PC-9 (cell line): ENCODE measurements around the gene CTNND2. TPM values are rescaled to one million over a fixed set of nuclear protein-coding genes. Genes with fewer than 3 reads are reported as not detected.

Experiments used
- BruUV-seq: library from RNA; stranded (reverse); fragments of 400-500 nt; replicated peaks from 2 replicates; lab custom pipeline; 2021; lab: Mats Ljungman, UMichigan
- CTCF ChIA-PET: fragments of 300-600 bp; sonication (Branson Sonifier 250); formaldehyde crosslinking; loops from one replicate; lab custom pipeline; 2022; ENCODE audit warnings: antibody characterized with exemption; lab: Charles Lee
- POLR2A ChIA-PET: fragments of 300-600 bp; sonication (Branson Sonifier 250); formaldehyde crosslinking; loops from one replicate; lab custom pipeline; 2022; ENCODE audit warnings: antibody characterized with exemption; ENCODE audit not compliant: unreplicated experiment; lab: Charles Lee
- DNase-seq, 2 experiments: peaks; one replicate each; pipeline versions ENCODE4 v3.0.0 to v3.0.0-alpha.2; 2015 to 2022; ENCODE audit warnings: mixed read lengths in 1 of 2
- H2AFZ ChIP-seq: fragments of 200-600 bp; sonication (generic); 2 replicates; pipeline ENCODE4 v1.8.1; 2017; ENCODE audit warnings: antibody characterized with exemption
- H3F3A ChIP-seq: fragments of 200-600 bp; sonication (generic); 2 replicates; pipeline ENCODE4 v1.8.1; 2017; ENCODE audit warnings: antibody characterized with exemption, mild to moderate bottlenecking, low read depth; ENCODE audit not compliant: insufficient read depth
- H3K27ac ChIP-seq: fragments of 200-600 bp; sonication (generic); 2 replicates; pipeline ENCODE4 v1.6.1; 2016; ENCODE audit warnings: mixed run types
- H3K27me3 ChIP-seq: fragments of 200-600 bp; sonication (generic); 2 replicates; pipeline ENCODE4 v1.6.1; 2016; ENCODE audit warnings: low read depth, mixed run types; ENCODE audit not compliant: insufficient read depth
- H3K36me3 ChIP-seq: fragments of 200-600 bp; sonication (generic); 2 replicates; pipeline ENCODE4 v1.6.1; 2016; ENCODE audit warnings: low read depth, mixed run types
- H3K4me1 ChIP-seq: fragments of 200-600 bp; sonication (generic); replicated peaks from 2 replicates; pipeline ENCODE4 v1.6.1; 2016; ENCODE audit warnings: mixed run types; ENCODE audit not compliant: insufficient read depth
- H3K4me2 ChIP-seq: fragments of 200-600 bp; sonication (generic); 2 replicates; pipeline ENCODE4 v1.6.1; 2017; ENCODE audit warnings: mixed run types
- H3K4me3 ChIP-seq: fragments of 200-600 bp; sonication (generic); 2 replicates; pipeline ENCODE4 v1.6.1; 2016; ENCODE audit warnings: mixed run types
- H3K79me2 ChIP-seq: fragments of 200-600 bp; sonication (generic); 2 replicates; pipeline ENCODE4 v1.6.1; 2017; ENCODE audit warnings: low read depth, mixed run types
- H3K9me2 ChIP-seq: fragments of 200-600 bp; sonication (generic); 2 replicates; pipeline ENCODE4 v1.8.1; 2017; ENCODE audit warnings: mild to moderate bottlenecking; ENCODE audit not compliant: insufficient read depth
- H3K9me3 ChIP-seq: fragments of 200-600 bp; sonication (generic); 2 replicates; pipeline ENCODE4 v1.8.1; 2016; ENCODE audit warnings: low read depth; ENCODE audit not compliant: insufficient read depth
- H4K20me1 ChIP-seq: fragments of 200-600 bp; sonication (generic); 2 replicates; pipeline ENCODE4 v1.8.1; 2017; ENCODE audit not compliant: insufficient read depth
- EZH2 ChIP-seq: fragments of 200-600 bp; sonication (generic); IDR thresholded peaks from 2 replicates; pipeline ENCODE4 v1.8.0; 2017; ENCODE audit warnings: antibody characterized with exemption, low read depth
- intact Hi-C: fragments of 100-400 bp; cut with micrococcal nuclease; formaldehyde crosslinking; loops from one replicate; pipeline ENCODE4 v1.10.0; 2022; ENCODE audit not compliant: unreplicated experiment
- total RNA-seq: library from RNA; stranded (reverse); gene quantifications from 2 replicates; pipeline ENCODE4 v1.2.3, GENCODE V29; 2021
- TF ChIP-seq, protein P1 (sequence below): fragments of 200-600 bp; sonication (generic); conservative IDR thresholded peaks from 2 replicates; pipeline ENCODE4 v1.6.1; 2017; ENCODE audit warnings: mixed run types, antibody characterized with exemption, mild to moderate bottlenecking, moderate library complexity

CTNND2 gene
- total RNA-seq, 1 experiment from 2014 or later, result not detected

DNA sequence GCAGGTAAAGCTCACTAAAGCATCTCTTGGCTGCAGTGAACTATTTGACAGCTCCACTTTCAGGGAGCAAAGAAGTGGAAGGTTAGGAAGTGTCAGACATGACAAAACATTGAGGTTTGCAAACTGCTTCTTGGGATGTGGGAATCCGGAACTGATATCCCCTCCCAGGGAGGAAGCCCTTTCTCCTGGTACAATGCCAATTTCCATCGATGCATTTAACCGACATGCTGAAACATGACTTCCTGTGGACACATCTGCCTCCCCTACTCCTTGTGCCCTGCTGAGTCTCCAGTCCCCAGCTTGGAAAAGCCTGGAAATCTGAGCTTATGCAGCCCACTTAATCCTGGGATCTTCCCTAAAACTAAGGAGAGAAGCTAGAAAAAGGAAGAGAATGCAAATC, 820.1 kb downstream of the CTNND2 start:
- DNase-seq, result no peak
- Histone ChIP-seq H2AFZ (no peak overlapping the region), H3K79me2 (no peaks in the 10 kb centered on the region), H4K20me1 (no peaks in the 10 kb centered on the region), H3F3A (no peaks in the 10 kb centered on the region), H3K36me3 (no peaks in the 10 kb centered on the region), H3K9me2 (no peaks in the 10 kb centered on the region), H3K9me3 (no peaks in the 10 kb centered on the region), H3K4me1 (no peaks in the 10 kb centered on the region), H3K4me3 (no peak overlapping the region), H3K4me2 (no peak overlapping the region), H3K27me3 (peaks cover 24% of the 10 kb centered on the region; the same call in 1 of the 2 replicates), H3K27ac (no peak overlapping the region)
- BruUV-seq, result no TSS peak
- CTCF ChIA-PET, result no interaction called here
- intact Hi-C loops, result no loop called here
- POLR2A ChIA-PET, result no interaction called here
- TF ChIP-seq, protein P1, sequence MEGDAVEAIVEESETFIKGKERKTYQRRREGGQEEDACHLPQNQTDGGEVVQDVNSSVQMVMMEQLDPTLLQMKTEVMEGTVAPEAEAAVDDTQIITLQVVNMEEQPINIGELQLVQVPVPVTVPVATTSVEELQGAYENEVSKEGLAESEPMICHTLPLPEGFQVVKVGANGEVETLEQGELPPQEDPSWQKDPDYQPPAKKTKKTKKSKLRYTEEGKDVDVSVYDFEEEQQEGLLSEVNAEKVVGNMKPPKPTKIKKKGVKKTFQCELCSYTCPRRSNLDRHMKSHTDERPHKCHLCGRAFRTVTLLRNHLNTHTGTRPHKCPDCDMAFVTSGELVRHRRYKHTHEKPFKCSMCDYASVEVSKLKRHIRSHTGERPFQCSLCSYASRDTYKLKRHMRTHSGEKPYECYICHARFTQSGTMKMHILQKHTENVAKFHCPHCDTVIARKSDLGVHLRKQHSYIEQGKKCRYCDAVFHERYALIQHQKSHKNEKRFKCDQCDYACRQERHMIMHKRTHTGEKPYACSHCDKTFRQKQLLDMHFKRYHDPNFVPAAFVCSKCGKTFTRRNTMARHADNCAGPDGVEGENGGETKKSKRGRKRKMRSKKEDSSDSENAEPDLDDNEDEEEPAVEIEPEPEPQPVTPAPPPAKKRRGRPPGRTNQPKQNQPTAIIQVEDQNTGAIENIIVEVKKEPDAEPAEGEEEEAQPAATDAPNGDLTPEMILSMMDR, result no peak
- no peak for TF ChIP-seq EZH2

DNA sequence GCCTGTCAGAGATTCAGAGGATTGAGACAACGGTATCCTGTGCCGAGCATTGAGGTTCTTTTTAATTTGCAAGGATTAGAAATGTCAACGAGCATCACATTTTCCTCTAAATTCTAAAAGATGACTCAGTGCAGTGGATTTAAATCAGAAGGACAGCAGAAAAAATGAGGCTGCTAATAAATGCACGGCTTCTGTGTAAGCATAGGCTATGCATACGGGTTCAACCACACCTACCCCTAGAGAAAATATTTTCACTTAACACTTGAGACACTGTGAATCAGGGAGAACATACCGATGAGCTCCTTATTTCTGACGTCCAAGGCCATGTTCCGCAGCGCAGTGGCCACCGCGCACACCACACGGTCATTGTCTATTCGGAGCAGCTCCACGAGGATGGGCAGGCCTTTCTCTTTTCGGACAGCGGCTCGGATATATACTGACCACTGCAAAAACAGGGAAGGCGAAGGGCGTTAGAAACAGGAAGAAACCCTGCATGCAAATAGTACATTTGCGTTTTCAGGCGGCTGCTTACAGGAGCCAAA, 821.8 kb downstream of the CTNND2 start:
- Histone ChIP-seq H3K79me2 (no peaks in the 10 kb centered on the region), H3K36me3 (no peaks in the 10 kb centered on the region), H3K27me3 (peaks cover 36% of the 10 kb centered on the region), H3K4me1 (no peaks in the 10 kb centered on the region), H3K9me3 (no peaks in the 10 kb centered on the region), H3K4me3 (no peak overlapping the region), H3F3A (no peaks in the 10 kb centered on the region), H3K9me2 (no peaks in the 10 kb centered on the region), H3K27ac (no peak overlapping the region), H2AFZ (no peak overlapping the region), H4K20me1 (no peaks in the 10 kb centered on the region), H3K4me2 (no peak overlapping the region)
- TF ChIP-seq, protein P1, result no peak
- no peak for TF ChIP-seq EZH2
- BruUV-seq, result no TSS peak
- DNase-seq, result no peak
- intact Hi-C loops, result no loop called here
- CTCF ChIA-PET, result no interaction called here
- POLR2A ChIA-PET, result no interaction called here

DNA sequence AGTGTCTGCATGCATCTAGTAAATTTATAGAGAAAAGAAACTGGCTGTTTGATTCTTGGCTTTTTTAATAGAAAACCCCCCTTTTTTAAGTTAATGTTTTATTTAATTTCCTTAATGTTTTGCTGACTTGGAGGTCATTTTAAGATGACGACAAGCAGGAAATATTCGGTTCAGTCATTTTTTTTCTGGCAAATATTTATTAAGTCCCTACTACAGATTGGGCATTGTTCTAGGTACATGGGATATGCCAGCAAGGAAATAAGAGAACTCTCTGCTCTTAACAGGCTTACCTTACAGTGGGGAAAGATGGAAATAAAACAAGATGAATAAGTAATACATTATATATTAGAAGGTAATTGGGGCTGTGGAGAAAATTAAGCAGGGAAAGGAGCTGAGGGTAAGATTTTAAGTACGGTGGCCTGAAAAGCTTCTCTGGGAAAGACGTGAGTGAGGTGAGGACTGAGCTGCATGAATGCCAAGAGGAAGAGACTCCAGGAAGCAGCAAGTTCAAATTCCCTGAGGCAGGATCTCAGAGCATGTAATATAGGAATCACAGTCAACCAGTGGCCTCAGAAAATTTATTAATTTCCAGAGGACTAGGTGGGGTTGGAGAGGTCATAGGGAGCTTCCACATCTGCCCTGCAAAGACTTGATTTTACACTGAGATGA, 827.2 kb downstream of the CTNND2 start:
- no peaks in the 10 kb centered on the region for H3F3A ChIP-seq
- no peaks in the 10 kb centered on the region for H3K79me2 ChIP-seq
- DNase-seq, result no peak
- TF ChIP-seq EZH2, result no peak
- TF ChIP-seq, protein P1, result no peak
- no peak overlapping the region for H3K27ac ChIP-seq
- H3K36me3 ChIP-seq, result no peaks in the 10 kb centered on the region
- intact Hi-C loops, result no loop called here
- H3K4me2 ChIP-seq, result no peak overlapping the region
- no peak overlapping the region for H2AFZ ChIP-seq
- no peaks in the 10 kb centered on the region for H3K9me2 ChIP-seq
- peaks cover 59% of the 10 kb centered on the region for H3K27me3 ChIP-seq
- H3K9me3 ChIP-seq, result no peaks in the 10 kb centered on the region
- H4K20me1 ChIP-seq, result no peaks in the 10 kb centered on the region
- CTCF ChIA-PET, result no interaction called here
- POLR2A ChIA-PET, result no interaction called here
- BruUV-seq, result no TSS peak
- no peaks in the 10 kb centered on the region for H3K4me1 ChIP-seq
- H3K4me3 ChIP-seq, result no peak overlapping the region
